Measurements from ENCODE around the gene PLCG2.

Gene PLCG2

DNA sequence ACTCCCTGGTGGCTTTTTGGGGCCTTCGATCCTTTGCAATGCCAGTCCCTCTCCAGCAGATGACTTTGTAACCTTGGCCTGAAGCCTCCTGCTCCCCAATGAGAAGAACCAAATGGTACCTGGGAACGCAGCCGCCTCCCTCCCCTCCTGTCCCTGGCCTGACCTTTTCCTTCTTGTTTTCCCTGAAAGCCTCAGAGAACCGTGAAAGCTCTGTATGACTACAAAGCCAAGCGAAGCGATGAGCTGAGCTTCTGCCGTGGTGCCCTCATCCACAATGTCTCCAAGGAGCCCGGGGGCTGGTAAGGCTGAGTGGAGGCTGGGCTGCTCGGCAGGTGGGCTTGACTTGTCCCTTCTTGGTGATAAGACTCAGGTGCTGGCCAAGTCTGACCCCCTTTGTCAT lies 144.2 kb downstream of the PLCG2 start:
- POLR2A ChIA-PET, result no interaction called here
- no peak for TF ChIP-seq CTCF (IDR thresholded peaks at IDR 0.05; ENCODE audit: control extremely low read depth, extremely low read depth, low read depth, missing control alignments)
- CTCF ChIA-PET, result interaction anchor here (2.2 kb wide), 1 partner anchor 10 kb away, joined by 8 read pairs; no protein-coding TSS in a partner anchor
- DNase-seq (ENCODE audit: extremely low spot score), result no peak

GRCh38 chr16:81925016-81925415 lies 145.9 kb downstream of the PLCG2 start:
- ChIA-PET CTCF (no interaction called here), POLR2A (no interaction called here)
- DNase-seq (ENCODE audit: extremely low spot score), result no peak
- no peak for TF ChIP-seq CTCF (IDR thresholded peaks at IDR 0.05; ENCODE audit: control extremely low read depth, extremely low read depth, low read depth, missing control alignments)

- no peak for DNase-seq (ENCODE audit: extremely low spot score)
- ChIA-PET CTCF (no interaction called here), POLR2A (no interaction called here)
- no peak for TF ChIP-seq CTCF (IDR thresholded peaks at IDR 0.05; ENCODE audit: control extremely low read depth, extremely low read depth, low read depth, missing control alignments)
These were observed 146.9 kb downstream of the PLCG2 start for GRCh38 chr16:81926036-81926435.

DNA sequence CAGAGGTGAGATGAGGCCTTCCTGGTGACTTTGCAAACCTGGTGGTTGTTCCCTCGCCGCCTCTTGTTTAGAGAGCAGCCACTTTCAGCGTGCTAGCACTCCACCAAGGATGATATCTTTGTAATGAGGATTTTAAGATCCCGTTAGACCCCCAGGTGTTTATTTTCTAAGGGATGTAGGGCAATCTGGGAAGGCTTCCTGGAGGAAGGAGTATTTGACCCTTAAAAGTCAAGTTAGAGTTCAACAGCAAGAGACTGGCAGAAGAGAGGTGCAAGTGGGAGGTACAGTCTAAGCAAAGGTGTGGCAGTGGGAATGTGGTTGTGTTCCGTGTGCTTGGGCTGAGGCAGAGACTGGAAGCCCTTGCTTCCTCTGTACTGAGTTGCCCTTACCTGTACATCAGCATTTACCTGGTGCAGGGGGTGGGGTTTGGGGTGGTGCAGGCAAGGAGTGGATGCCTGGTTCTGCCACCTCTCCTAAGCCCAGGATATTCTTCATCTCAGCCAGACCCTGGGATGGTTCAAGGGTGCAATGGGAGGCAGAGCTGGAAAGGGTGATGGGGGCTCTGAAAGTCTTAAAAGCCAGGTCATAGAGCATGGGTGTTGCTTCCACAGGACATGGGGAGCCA lies 148.6 kb downstream of the PLCG2 start:
- no peak for DNase-seq (ENCODE audit: extremely low spot score)
- CTCF ChIA-PET, result no interaction called here
- POLR2A ChIA-PET, result no interaction called here
- no peak for TF ChIP-seq CTCF (IDR thresholded peaks at IDR 0.05; ENCODE audit: control extremely low read depth, extremely low read depth, low read depth, missing control alignments)

DNA sequence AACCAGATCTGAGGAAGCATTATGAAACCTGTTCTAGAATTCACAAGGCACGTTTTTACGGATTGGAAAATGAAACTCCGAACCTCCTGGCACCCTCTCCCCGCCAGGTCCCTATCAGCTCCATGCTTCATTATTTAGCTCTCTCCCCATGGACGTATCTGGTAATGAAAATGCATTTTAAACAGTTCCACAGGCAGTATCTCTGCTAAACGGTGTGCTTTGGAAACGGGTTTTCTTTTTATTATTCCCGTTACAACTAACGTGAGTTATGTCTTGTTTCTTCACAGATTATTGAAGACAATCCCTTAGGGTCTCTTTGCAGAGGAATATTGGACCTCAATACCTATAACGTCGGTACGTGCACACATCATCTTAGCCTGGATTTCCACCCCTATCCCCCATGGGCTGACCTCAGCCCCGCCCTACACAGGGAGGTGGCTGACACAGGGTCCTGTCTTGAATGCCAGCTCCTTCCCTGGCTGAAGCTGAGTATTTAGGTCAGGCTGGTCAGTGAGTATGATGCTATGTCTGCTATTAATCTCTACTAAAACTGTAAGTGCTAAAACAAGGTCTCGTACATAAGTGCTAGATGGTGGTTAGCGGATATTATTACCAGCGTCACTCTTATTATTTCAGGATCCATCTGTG lies 149.3 kb downstream of the PLCG2 start:
- no peak for TF ChIP-seq CTCF (IDR thresholded peaks at IDR 0.05; ENCODE audit: control extremely low read depth, extremely low read depth, low read depth, missing control alignments)
- ChIA-PET CTCF (no interaction called here), POLR2A (no interaction called here)
- DNase-seq (ENCODE audit: extremely low spot score), result no peak

DNA sequence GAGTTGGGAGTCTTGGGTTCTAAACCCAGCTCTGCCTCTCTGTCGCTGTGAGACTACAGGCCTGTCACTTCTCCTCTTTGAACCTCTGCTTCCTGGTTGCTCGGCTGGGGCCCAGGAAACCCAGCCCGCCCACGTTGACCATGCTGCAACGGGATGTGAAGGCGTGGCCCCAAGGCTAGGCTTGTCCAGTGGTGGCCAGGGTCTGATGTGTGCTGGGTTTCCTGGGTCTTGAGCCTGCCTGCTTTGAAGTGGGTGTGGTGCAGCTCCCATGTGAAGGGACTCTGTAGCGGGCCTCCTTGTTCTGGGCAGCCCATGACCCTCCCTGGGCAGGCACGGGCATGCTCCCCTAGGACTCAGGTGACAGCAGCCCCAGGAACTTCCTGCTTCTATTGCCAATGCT lies 149.9 kb downstream of the PLCG2 start:
- no peak for TF ChIP-seq CTCF (IDR thresholded peaks at IDR 0.05; ENCODE audit: control extremely low read depth, extremely low read depth, low read depth, missing control alignments)
- POLR2A ChIA-PET, result no interaction called here
- CTCF ChIA-PET, result no interaction called here
- DNase-seq (ENCODE audit: extremely low spot score), result peak; percentile 27
